Vagina (tissue), 2 donors: ENCODE results near the gene FAM118B. TPM values are rescaled to one million over a fixed set of nuclear protein-coding genes. Genes with fewer than 3 reads are reported as not detected.

Source experiments
- DNase-seq, 2 donors: peaks; one replicate each; pipeline ENCODE4 v3.0.0-alpha.2; 2017; ENCODE audit errors: extremely low spot score in 2 of 2
- H3K27ac ChIP-seq: fragments of 200-600 bp; sonication (generic); one replicate; pipeline ENCODE4 v1.5.1; 2019
- H3K27me3 ChIP-seq: fragments of 200-600 bp; sonication (generic); one replicate; pipeline ENCODE4 v1.5.1; 2019
- H3K36me3 ChIP-seq, 2 donors: fragments of 200-600 bp; sonication (generic); one replicate each; pipeline ENCODE4 v1.5.1; 2017 to 2019
- H3K4me1 ChIP-seq: fragments of 200-600 bp; sonication (generic); one replicate; pipeline ENCODE4 v1.5.1; 2019
- H3K4me3 ChIP-seq, 2 donors: fragments of 200-600 bp; sonication (generic); 1 replicate in 1 of 2; 2 replicates in 1 of 2; pipeline ENCODE4 v1.5.1; 2016 to 2019
- H3K9me3 ChIP-seq: fragments of 200-600 bp; sonication (generic); one replicate; pipeline ENCODE4 v1.5.1; 2019
- CTCF ChIP-seq, 3 experiments: fragments of 450-650 bp in 2 of 3; fragments of 200-600 bp in 1 of 3; sonication (generic) in 1 of 3; IDR thresholded peaks; one replicate each; pipeline ENCODE4 v1.5.1; 2017 to 2019; ENCODE audit warnings: antibody characterized with exemption in 3 of 3, mild to moderate bottlenecking in 2 of 3, moderate library complexity in 2 of 3
- POLR2A ChIP-seq, 2 donors: fragments of 450-650 bp; IDR thresholded peaks; one replicate each; pipeline ENCODE4 v1.6.1; 2017; ENCODE audit warnings: antibody characterized with exemption in 2 of 2, mild to moderate bottlenecking in 2 of 2, moderate library complexity in 2 of 2
- POLR2AphosphoS5 ChIP-seq, 2 donors: sonication (generic); formaldehyde crosslinking; IDR thresholded peaks; one replicate each; pipeline ENCODE4 v1.9.0; 2017; ENCODE audit warnings: antibody characterized with exemption in 2 of 2, mild to moderate bottlenecking in 2 of 2, low read depth in 1 of 2; ENCODE audit not compliant: insufficient read depth in 1 of 2
- intact Hi-C: fragments of 100-400 bp; cut with DNase I; formaldehyde crosslinking; loops from one replicate; pipeline ENCODE4 v1.15.1; 2023
- total RNA-seq: library from RNA; depleted of rRNA; stranded (reverse); fragments of >200 nt; gene quantifications from one replicate; pipeline ENCODE4 v1.2.3, GENCODE V29; 2016

Gene FAM118B
- total RNA-seq, 1 donor from 2014 or later = 14.7 TPM

GRCh38 chr11:126190792-126191191 is 20.8 kb upstream of the FAM118B start:
- Histone ChIP-seq H3K9me3 (no peaks in the 10 kb centered on the region), H3K4me3 (no peak overlapping the region), H3K27me3 (no peaks in the 10 kb centered on the region), H3K36me3 (peaks cover 0 to 4% of the 10 kb centered on the region in 2 donors), H3K4me1 (no peaks in the 10 kb centered on the region), H3K27ac (no peak overlapping the region)
- intact Hi-C loops = no loop called here
- no peak for DNase-seq
- TF ChIP-seq CTCF (IDR thresholded peaks at IDR 0.05) (no peak), POLR2AphosphoS5 (IDR thresholded peaks at IDR 0.05; ENCODE audit: insufficient read depth in 1 of 2, low read depth in 1 of 2) (no peak), POLR2A (IDR thresholded peaks at IDR 0.05) (no peak)

- Histone ChIP-seq H3K4me1 (no peaks in the 10 kb centered on the region), H3K36me3 (peaks cover 0 to 5% of the 10 kb centered on the region in 2 donors), H3K27me3 (no peaks in the 10 kb centered on the region), H3K27ac (no peak overlapping the region), H3K9me3 (no peaks in the 10 kb centered on the region), H3K4me3 (no peak overlapping the region)
- DNase-seq = no peak
- TF ChIP-seq POLR2A (IDR thresholded peaks at IDR 0.05) (no peak), CTCF (IDR thresholded peaks at IDR 0.05) (no peak), POLR2AphosphoS5 (IDR thresholded peaks at IDR 0.05; ENCODE audit: insufficient read depth in 1 of 2, low read depth in 1 of 2) (no peak)
- intact Hi-C loops = no loop called here
Observed at GRCh38 chr11:126191379-126192073, 20.1 kb upstream of the FAM118B start.

DNA sequence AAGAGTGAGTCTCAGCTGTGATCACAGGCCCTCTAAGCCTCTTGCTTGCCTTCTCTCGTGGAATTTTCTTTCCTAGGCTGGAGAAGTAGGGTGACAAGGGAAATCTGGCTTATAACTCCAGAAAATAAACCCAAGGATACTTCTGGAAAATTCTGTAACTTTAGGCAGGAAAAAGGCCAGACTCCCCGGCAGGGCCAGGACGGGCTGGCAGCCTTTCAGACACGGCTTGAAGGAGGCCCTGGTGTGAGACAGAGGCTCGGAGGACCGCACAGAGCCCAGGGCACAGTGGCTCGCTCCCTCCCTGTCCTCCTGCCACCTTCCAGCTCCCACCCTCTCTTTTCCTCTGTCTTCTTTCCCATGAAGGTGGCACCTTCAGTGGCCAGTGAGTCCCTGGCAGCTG is 19.2 kb upstream of the FAM118B start:
- Histone ChIP-seq H3K4me1 (no peaks in the 10 kb centered on the region), H3K36me3 (peaks cover 0 to 13% of the 10 kb centered on the region in 2 donors), H3K27me3 (no peaks in the 10 kb centered on the region), H3K27ac (no peak overlapping the region), H3K4me3 (no peak overlapping the region), H3K9me3 (no peaks in the 10 kb centered on the region)
- TF ChIP-seq POLR2A (IDR thresholded peaks at IDR 0.05) (no peak), CTCF (IDR thresholded peaks at IDR 0.05) (no peak), POLR2AphosphoS5 (IDR thresholded peaks at IDR 0.05; ENCODE audit: insufficient read depth in 1 of 2, low read depth in 1 of 2) (no peak)
- intact Hi-C loops = no loop called here
- no peak for DNase-seq

DNA sequence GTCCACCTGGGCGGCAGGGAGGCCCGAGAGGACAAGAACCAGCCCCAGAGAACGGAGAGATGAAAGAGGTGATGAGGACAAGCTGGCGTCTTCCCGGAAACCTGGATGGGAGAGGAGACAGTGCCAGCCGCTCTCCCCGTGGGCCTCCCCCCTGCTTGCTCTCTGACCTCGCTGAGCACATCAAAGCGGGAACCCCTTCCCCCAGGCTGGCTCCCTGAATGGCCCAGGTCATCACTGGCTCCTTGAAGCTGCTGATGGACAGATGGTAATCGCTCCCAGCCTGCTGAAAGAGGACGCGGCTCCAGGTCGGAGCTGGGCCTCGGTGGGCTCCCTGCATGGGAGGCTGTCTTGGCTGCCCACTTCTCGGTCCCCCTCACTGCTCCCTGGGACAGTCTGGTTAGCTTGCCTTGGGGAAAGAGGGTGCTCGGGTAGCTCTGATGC is 18.5 kb upstream of the FAM118B start:
- intact Hi-C loops = no loop called here

More for the DNA sequence above, 18.5 kb upstream of the FAM118B start:
- Histone ChIP-seq H3K27me3 (no peaks in the 10 kb centered on the region), H3K4me3 (no peak overlapping the region), H3K27ac (no peak overlapping the region), H3K4me1 (no peaks in the 10 kb centered on the region), H3K36me3 (peaks cover 0 to 18% of the 10 kb centered on the region in 2 donors), H3K9me3 (no peaks in the 10 kb centered on the region)
- DNase-seq = no peak
- TF ChIP-seq CTCF (IDR thresholded peaks at IDR 0.05) (no peak), POLR2A (IDR thresholded peaks at IDR 0.05) (no peak), POLR2AphosphoS5 (IDR thresholded peaks at IDR 0.05; ENCODE audit: insufficient read depth in 1 of 2, low read depth in 1 of 2) (no peak)
